NCI-H1417 (cell line): ENCODE results near the gene MESD.

Source experiments
- DNase-seq, 3 experiments: peaks; one replicate each; lab custom pipeline; 2025; lab: John Stamatoyannopoulos, UW

The MESD gene

DNA sequence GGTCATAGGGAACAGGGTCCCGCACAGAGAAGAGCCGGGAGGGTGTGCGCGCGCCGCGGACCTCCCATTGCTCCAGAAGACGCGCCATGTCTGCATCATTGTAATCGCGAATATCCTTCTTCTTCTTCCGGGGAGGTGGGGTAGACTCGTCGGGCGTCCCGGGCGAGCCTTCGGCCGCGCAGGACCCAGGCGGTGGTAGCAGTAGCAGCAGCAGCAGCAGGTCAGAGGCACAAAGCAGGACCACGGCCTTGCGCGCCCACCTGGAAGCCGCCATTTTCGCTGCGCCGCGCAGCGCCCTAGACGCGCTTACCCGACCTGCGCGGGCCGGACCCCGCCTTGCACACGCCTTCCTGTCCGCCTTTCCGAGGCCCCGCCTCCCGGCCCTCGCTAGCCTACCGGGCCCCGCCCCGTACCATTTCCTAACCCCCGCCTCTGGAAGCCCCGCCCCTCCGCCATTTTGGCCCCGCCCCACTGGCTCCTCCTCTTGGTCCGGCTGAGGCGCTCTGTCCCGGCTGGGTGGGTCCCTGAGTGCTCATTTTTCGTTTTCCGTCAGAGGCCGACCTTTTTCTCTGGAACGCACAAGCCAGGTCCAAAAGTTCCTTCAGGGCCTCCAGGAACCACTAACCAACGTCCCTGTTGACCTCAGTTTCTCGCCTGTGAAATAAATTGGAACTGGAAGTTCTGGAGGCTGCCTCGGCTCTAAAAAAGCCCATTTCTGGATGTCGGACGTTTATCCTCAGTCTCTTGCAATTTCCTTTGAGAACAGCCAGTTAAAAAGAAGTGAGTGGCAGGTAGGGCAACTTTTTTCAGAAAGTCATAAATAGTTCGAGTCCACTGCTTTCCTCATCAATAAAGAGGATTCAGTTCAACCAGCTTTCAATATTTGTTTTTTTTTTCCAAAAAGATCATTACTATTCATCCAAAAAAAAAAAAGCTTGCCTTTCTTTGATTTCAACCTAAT lies at the start of gene MESD:
Gene MESD, minus strand, starts transcription at position 302 of the 961 bp plus-strand sequence. Its CDS starts 28 bp downstream, at position 274.
- DNase-seq = peak; percentile 87 to 98 (median 97)

- no peak for DNase-seq
These were observed 49.5 kb upstream of the MESD start for GRCh38 chr15:81038975-81039607.

- no peak for DNase-seq
These were observed 48.5 kb upstream of the MESD start for GRCh38 chr15:81037952-81038743.

DNA sequence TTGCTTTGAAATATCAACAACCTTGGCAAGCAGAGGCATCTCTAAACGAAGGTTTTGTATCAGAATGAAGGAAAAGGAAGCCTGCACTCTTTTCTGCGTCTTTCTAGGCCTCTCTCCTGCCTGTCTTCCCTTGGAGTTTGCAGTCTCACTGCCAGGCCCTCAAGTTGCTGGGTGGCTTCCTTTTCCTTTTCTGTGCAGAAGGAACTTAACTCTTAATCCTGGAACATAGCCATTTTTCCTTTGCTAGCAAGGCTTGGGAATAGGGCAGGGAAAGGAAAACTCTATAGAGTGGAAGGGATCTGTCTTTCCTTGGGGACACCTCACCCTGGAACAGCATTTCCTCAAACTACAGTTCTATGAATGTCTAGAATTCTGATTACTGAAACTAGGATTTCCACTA lies 43.9 kb upstream of the MESD start:
- DNase-seq = no peak

- DNase-seq = no peak
These were observed 43.2 kb upstream of the MESD start for GRCh38 chr15:81032818-81033217.

GRCh38 chr15:81032355-81032754 lies 42.7 kb upstream of the MESD start:
- DNase-seq = no peak

DNA sequence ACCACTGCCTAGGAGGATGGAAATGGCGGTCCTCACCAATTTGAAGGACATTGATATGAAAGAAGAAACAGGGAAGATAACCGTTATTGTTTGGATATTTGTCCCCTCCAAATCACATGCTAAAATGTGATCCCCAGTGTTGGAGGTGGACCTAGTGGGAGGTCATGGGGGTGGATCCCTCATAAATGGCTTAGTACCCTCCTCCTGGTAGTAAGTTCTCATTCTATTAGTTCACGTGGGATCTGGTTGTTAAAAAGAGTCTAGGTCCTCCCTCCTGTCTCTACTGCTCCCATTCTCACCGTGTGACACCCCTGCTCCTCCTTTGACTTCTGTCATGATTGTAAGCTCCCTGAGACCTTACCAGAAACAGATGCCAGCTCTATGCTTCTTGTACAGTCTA lies 41.6 kb upstream of the MESD start:
- DNase-seq = no peak

- no peak for DNase-seq
These were observed 40.7 kb upstream of the MESD start for GRCh38 chr15:81030301-81030750.

- DNase-seq = no peak
These were observed 40.0 kb upstream of the MESD start for GRCh38 chr15:81029414-81030300.

- no peak for DNase-seq
These were observed 37.4 kb upstream of the MESD start for GRCh38 chr15:81026836-81027599.

DNA sequence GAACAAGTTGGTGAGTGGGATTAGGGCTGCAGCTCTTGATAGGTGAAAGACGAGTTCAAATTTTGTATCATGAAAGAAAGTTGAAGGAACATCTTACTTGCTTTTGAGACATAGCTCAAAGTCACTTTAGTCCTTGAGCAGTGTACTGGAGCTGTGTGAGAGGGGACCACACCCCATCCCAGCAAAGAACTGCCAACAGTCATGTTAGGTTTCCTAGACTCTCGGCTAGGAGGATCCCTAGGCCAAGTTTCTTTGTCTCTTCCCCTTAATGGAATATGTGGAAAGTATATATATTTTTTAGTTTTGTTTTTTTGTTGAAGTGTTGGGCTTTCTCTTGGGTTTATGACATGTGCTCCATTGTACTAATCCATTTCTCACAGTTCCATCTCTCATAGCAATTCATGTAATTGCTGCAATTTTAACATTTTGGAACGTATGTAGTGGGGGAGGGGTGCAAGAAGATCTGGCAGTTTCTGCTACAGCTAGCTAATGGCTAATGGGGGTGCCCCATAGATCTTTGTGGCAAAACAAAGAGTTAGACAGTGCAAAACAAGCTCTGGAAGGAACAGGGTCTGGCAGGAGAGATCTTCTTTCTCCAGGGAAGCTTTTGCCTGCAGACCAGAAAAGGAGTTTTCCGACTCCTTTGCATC lies 36.2 kb upstream of the MESD start:
- no peak for DNase-seq

DNA sequence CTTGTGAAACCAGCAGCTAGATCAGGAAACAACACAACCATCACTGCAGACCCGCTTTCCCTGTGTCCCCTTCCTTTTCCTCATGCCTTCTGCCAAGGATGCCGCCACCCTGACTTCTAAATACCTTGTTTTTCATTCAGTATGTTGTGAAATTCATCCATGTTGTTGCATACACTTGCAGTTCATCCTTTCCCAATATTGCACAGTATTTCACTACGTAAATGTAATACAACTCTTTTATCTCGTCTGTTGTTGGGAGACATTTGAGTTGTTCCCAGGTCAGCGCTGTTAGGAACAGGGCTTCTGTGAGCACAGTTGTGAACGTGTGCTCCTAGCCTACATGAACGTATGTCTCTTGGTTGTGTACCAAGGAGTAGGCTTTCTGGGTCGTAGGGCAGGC lies 35.3 kb upstream of the MESD start:
- no peak for DNase-seq

GRCh38 chr15:81024265-81024872 lies 34.8 kb upstream of the MESD start:
- DNase-seq = no peak

DNA sequence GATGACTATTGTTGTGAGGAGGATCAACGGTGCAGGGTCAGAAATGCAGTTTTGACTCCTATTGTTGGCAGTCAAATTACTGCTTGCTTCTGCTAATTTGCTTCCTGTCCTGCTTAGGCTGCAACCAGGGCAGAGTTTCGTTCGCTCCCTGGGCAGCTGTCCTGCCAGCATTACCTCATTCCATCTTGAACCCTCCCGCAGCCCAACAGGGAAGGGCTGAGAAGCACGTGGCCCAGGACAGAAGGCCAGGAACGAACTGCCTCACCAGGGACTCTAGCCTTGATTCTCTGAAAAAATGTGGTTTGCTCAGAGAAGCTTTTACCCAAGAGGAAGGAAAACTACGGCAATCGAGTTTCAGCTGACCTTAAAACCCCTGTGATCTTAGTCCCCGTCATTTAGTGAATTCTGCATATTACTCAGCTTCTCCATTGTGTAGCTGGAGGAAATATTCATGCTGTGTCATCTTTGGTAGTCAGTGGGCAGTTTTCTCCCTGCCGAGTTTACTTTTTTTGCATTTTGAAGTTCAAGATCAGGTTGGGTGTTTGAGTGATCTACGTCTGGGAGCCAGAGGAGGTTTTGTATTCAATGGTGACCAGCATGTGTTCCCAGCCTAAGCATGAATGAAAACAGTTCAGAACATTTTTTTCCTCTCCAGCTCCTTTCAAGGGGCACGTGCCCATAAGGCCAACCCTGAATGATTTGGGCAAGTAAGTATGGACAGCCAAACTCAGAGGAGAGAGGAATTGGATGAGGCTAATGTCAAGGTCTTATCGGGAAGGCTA lies 34.1 kb upstream of the MESD start:
- DNase-seq = no peak

- DNase-seq = no peak
These were observed 31.7 kb upstream of the MESD start for GRCh38 chr15:81021321-81021720.

DNA sequence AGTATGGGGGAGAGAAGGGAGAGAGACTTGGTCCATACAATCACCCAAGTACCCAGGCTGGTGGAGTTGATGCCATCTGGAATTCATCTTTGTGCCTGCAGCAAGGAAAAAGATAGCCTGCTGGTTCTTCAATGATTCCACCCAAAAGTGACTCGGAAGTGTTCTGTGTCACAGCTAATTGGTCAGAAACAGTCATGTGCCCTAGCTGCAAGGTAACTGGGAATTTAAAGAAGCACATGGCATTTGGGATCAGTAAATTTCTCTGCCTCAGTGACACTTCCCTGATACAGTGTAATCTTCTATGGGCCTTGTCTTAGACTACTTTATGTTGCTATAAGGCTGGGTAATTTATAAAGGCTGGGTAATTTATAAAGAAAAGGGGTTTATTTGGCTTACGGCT lies 28.6 kb upstream of the MESD start:
- no peak for DNase-seq

- no peak for DNase-seq
These were observed 27.0 kb upstream of the MESD start for GRCh38 chr15:81016489-81017068.
